Measurements from ENCODE around the gene GRB14. TPM values are rescaled to one million over a fixed set of nuclear protein-coding genes. Genes with fewer than 3 reads are reported as not detected.
A peak's percentile ranks its signal among the peaks of the same experiment; 100 is the strongest.

Gene GRB14
- total and polyA plus RNA-seq, 10 donors, result 0.28 to 6.7 (median 2.5) TPM

- 78 to 94% (median 88%) methylated on average over 2 of the region's 2 CpGs for WGBS, 5 donors
- intact Hi-C loops (cut with DNase I; ENCODE audit: low total_unique reads), result no loop called here
Measured at GRCh38 chr2:164605295-164605694, 16.0 kb downstream of the GRB14 start.

DNA sequence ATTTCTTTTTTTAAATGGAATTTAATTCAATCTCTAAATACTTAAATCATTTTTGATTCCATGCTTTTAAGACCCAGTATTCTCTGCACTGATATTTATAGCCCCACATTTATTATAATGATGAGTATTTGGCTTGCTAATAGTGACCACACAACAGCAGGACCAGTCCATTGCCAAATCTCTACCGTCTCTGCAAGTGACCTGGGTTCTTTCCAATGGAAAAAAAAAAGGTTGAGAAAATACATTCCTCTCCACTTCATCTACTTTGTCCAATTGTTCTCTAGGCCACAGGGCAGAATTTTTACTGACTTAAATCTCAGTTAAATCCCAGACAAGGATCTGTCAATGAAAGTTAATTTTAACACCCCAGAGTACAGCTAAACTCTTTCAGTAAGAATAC lies 20.5 kb downstream of the GRB14 start:
- Histone ChIP-seq H3K4me1 (no peaks in the 10 kb centered on the region), H3K27me3 (replicated peaks in 1 of 7) (no peaks in the 10 kb centered on the region), H3K9me3 (no peaks in the 10 kb centered on the region), H3K4me3 (no peak overlapping the region), H3K27ac (no peak overlapping the region), H3K36me3 (no peaks in the 10 kb centered on the region)
- TF ChIP-seq POLR2A (IDR thresholded peaks at IDR 0.05), result no peak
- TF ChIP-seq, protein P1, sequence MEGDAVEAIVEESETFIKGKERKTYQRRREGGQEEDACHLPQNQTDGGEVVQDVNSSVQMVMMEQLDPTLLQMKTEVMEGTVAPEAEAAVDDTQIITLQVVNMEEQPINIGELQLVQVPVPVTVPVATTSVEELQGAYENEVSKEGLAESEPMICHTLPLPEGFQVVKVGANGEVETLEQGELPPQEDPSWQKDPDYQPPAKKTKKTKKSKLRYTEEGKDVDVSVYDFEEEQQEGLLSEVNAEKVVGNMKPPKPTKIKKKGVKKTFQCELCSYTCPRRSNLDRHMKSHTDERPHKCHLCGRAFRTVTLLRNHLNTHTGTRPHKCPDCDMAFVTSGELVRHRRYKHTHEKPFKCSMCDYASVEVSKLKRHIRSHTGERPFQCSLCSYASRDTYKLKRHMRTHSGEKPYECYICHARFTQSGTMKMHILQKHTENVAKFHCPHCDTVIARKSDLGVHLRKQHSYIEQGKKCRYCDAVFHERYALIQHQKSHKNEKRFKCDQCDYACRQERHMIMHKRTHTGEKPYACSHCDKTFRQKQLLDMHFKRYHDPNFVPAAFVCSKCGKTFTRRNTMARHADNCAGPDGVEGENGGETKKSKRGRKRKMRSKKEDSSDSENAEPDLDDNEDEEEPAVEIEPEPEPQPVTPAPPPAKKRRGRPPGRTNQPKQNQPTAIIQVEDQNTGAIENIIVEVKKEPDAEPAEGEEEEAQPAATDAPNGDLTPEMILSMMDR (IDR thresholded peaks at IDR 0.05 in 8 of 11, conservative IDR thresholded peaks at IDR 0.05 in 3 of 11), result no peak
- TF ChIP-seq POLR2AphosphoS5 (IDR thresholded peaks at IDR 0.05), result no peak
- intact Hi-C loops (cut with DNase I; ENCODE audit: low total_unique reads), result no loop called here
- 69 to 86% (median 77%) methylated on average over 1 of the region's 1 CpG for WGBS, 5 donors
- DNase-seq, result no peak

More at GRCh38 chr2:164605295-164605694, 16.0 kb downstream of the GRB14 start:
- Histone ChIP-seq H3K4me3 (no peak overlapping the region), H3K27ac (no peak overlapping the region), H3K36me3 (no peaks in the 10 kb centered on the region), H3K27me3 (replicated peaks in 1 of 7) (no peaks in the 10 kb centered on the region), H3K4me1 (no peaks in the 10 kb centered on the region), H3K9me3 (no peaks in the 10 kb centered on the region)
- TF ChIP-seq, protein P1 (IDR thresholded peaks at IDR 0.05 in 8 of 11, conservative IDR thresholded peaks at IDR 0.05 in 3 of 11), result no peak
- TF ChIP-seq POLR2A (IDR thresholded peaks at IDR 0.05), result no peak
- TF ChIP-seq POLR2AphosphoS5 (IDR thresholded peaks at IDR 0.05), result no peak
- DNase-seq, result no peak

- intact Hi-C loops (cut with DNase I; ENCODE audit: low total_unique reads), result no loop called here
- H3K36me3 ChIP-seq, result no peaks in the 10 kb centered on the region
- no peaks in the 10 kb centered on the region for H3K9me3 ChIP-seq
- DNase-seq, result no peak
- H3K4me3 ChIP-seq, result no peak overlapping the region
- TF ChIP-seq, protein P1 (IDR thresholded peaks at IDR 0.05 in 8 of 11, conservative IDR thresholded peaks at IDR 0.05 in 3 of 11), result peak in 8 of 11 experiments; percentile 15 to 56 (median 47)
- TF ChIP-seq POLR2A (IDR thresholded peaks at IDR 0.05) (no peak), POLR2AphosphoS5 (IDR thresholded peaks at IDR 0.05) (no peak)
- H3K27me3 ChIP-seq (replicated peaks in 1 of 7), result no peaks in the 10 kb centered on the region
- H3K4me1 ChIP-seq, result no peaks in the 10 kb centered on the region
- WGBS, 5 donors, result 33 to 42% (median 37%) methylated on average over 3 of the region's 3 CpGs
- no peak overlapping the region for H3K27ac ChIP-seq
Measured at GRCh38 chr2:164599954-164600589, 21.2 kb downstream of the GRB14 start.

DNA sequence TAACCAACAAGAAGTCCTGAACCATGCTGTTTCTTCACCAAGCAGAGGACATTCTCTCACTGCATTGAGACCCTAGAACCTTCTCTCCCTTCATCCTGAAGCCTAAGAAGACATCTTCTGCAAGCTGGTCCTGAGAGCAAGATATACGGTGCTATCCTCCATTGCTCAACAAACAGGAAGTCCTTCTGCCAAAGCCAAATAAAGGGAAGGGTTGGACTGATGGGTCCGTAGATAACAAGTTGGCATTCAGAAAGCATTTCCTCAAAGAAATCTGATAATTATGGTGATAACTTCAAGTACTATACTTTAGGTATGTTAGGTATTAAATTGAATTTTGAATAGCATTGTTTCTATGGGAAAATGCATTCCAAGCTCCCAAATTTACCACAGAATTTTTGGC lies 23.3 kb downstream of the GRB14 start:
- no peaks in the 10 kb centered on the region for H3K36me3 ChIP-seq
- WGBS, 5 donors, result 11 to 25% (median 19%) methylated on average over 2 of the region's 2 CpGs
- intact Hi-C loops (cut with DNase I; ENCODE audit: low total_unique reads), result no loop called here

More for the DNA sequence above, 23.3 kb downstream of the GRB14 start:
- Histone ChIP-seq H3K27ac (no peak overlapping the region), H3K4me3 (no peak overlapping the region), H3K27me3 (replicated peaks in 1 of 7) (no peaks in the 10 kb centered on the region), H3K9me3 (no peaks in the 10 kb centered on the region), H3K4me1 (no peaks in the 10 kb centered on the region)
- TF ChIP-seq POLR2AphosphoS5 (IDR thresholded peaks at IDR 0.05), result no peak
- no peak for TF ChIP-seq POLR2A (IDR thresholded peaks at IDR 0.05)
- TF ChIP-seq, protein P1 (IDR thresholded peaks at IDR 0.05 in 8 of 11, conservative IDR thresholded peaks at IDR 0.05 in 3 of 11), result no peak
- DNase-seq, result no peak

All from spleen (tissue), 11 donors.